Progenitor cell of endocrine pancreas (in vitro differentiated cells): ENCODE measurements around the gene NHERF1. TPM values are rescaled to one million over a fixed set of nuclear protein-coding genes. Genes with fewer than 3 reads are reported as not detected.

Experiments used
- DNase-seq: peaks from one replicate; pipeline ENCODE4 v3.0.0; 2021; ENCODE audit warnings: low spot score; ENCODE audit not compliant: unreplicated experiment
- H3K27ac Mint-ChIP-seq: 2 replicates; pipeline ENCODE4 v1.8.0; 2021; ENCODE audit warnings: mild to moderate bottlenecking, moderate library complexity, mixed read lengths
- H3K27me3 Mint-ChIP-seq: 2 replicates; pipeline ENCODE4 v1.8.0; 2021; ENCODE audit warnings: mixed read lengths
- H3K36me3 Mint-ChIP-seq: 2 replicates; pipeline ENCODE4 v1.8.0; 2022; ENCODE audit warnings: mixed read lengths; ENCODE audit not compliant: insufficient read depth
- H3K4me1 Mint-ChIP-seq: 2 replicates; pipeline ENCODE4 v1.8.0; 2021; ENCODE audit warnings: low read depth, mixed read lengths
- H3K4me3 Mint-ChIP-seq: 2 replicates; pipeline ENCODE4 v1.8.0; 2021; ENCODE audit warnings: low read depth, mild to moderate bottlenecking, moderate library complexity, mixed read lengths
- H3K9me3 Mint-ChIP-seq: 2 replicates; pipeline ENCODE4 v1.8.0; 2021; ENCODE audit warnings: low read depth, mixed read lengths
- CTCF ChIP-seq: fragments of 200-600 bp; sonication (generic); IDR thresholded peaks from one replicate; pipeline ENCODE4 v1.5.0; 2021; ENCODE audit warnings: antibody characterized with exemption, mild to moderate bottlenecking; ENCODE audit not compliant: unreplicated experiment
- long read RNA-seq: library from polyadenylated mRNA; unstranded; transcript quantifications from one replicate; pipeline ENCODE4 v2.0.0, GENCODE V29; 2020
- total RNA-seq: library from RNA; stranded (reverse); gene quantifications from 2 replicates; pipeline ENCODE4 v1.2.1, GENCODE V29; 2021

Gene NHERF1
- 135 and 143 TPM in 2 replicates for total RNA-seq
- long read RNA-seq, transcript SLC9A3R1-201 (6 exons, 1,969 nt): major isoform, 14 of 18 reads
- long read RNA-seq, partial matches to known transcripts: 0 of 18 reads
- long read RNA-seq, other reads (novel, unspliced or antisense): 2 of 18 reads

- Mint-ChIP-seq H3K27ac (peak within 1 kb of the TSS; percentile 95), H3K4me3 (peak within 1 kb of the TSS; percentile 95), H3K36me3 (peaks cover 7% of the 10 kb centered on the region), H3K4me1 (peaks cover 45% of the 10 kb centered on the region), H3K27me3 (no peaks in the 10 kb centered on the region), H3K9me3 (no peaks in the 10 kb centered on the region)
- peak; percentile 48 for TF ChIP-seq CTCF
- peak; percentile 94 for DNase-seq
Observed at GRCh38 chr17:74748529-74749278, at the start of gene NHERF1. Gene NHERF1, plus strand, starts transcription at chr17:74748628. Its CDS starts 219 bp downstream, at chr17:74748847.

- no peak for TF ChIP-seq CTCF
- no peaks in the 10 kb centered on the region for H3K36me3 Mint-ChIP-seq
- no peak overlapping the region for H3K27ac Mint-ChIP-seq
Observed at GRCh38 chr17:74699236-74699635, 49.2 kb upstream of the NHERF1 start.

GRCh38 chr17:74702116-74702871 lies 46.1 kb upstream of the NHERF1 start:
- H3K9me3 Mint-ChIP-seq: no peaks in the 10 kb centered on the region
- H3K4me1 Mint-ChIP-seq: peaks cover 9% of the 10 kb centered on the region
- H3K27ac Mint-ChIP-seq: no peak overlapping the region
- no peak overlapping the region for H3K4me3 Mint-ChIP-seq
- no peaks in the 10 kb centered on the region for H3K36me3 Mint-ChIP-seq
- TF ChIP-seq CTCF: no peak
- no peak for DNase-seq
- peaks cover 53% of the 10 kb centered on the region for H3K27me3 Mint-ChIP-seq

More at GRCh38 chr17:74699236-74699635, 49.2 kb upstream of the NHERF1 start:
- H3K27me3 Mint-ChIP-seq: peaks cover 66% of the 10 kb centered on the region
- H3K4me1 Mint-ChIP-seq: no peaks in the 10 kb centered on the region
- DNase-seq: no peak
- H3K9me3 Mint-ChIP-seq: no peaks in the 10 kb centered on the region
- H3K4me3 Mint-ChIP-seq: no peak overlapping the region

- no peak for DNase-seq
- Mint-ChIP-seq H3K9me3 (no peaks in the 10 kb centered on the region), H3K4me1 (peaks cover 9% of the 10 kb centered on the region), H3K27me3 (peaks cover 46% of the 10 kb centered on the region), H3K4me3 (no peak overlapping the region), H3K36me3 (no peaks in the 10 kb centered on the region), H3K27ac (no peak overlapping the region)
- TF ChIP-seq CTCF: no peak
Observed at GRCh38 chr17:74703311-74703710, 45.1 kb upstream of the NHERF1 start.

GRCh38 chr17:74704544-74704943 lies 43.9 kb upstream of the NHERF1 start:
- Mint-ChIP-seq H3K4me1 (peaks cover 9% of the 10 kb centered on the region), H3K27me3 (peaks cover 39% of the 10 kb centered on the region), H3K4me3 (no peak overlapping the region), H3K27ac (peak overlapping the region; percentile 24), H3K9me3 (no peaks in the 10 kb centered on the region), H3K36me3 (no peaks in the 10 kb centered on the region)
- no peak for TF ChIP-seq CTCF
- DNase-seq: no peak
